GM21825 (cell line): ENCODE results near the gene NKD2.
"Not testable (repeated sequence)": the region's sequence is repeated elsewhere in the genome, so short reads cannot be mapped to it uniquely, and the experiment has no call there.

Source experiments
- ATAC-seq: cut with Tn5 transposase; IDR thresholded peaks from one replicate; pipeline ENCODE4 v1.9.1; 2021; ENCODE audit warnings: mild to moderate bottlenecking, moderate library complexity; ENCODE audit not compliant: unreplicated experiment

NKD2 gene

GRCh38 chr5:1012313-1012841, 3.8 kb downstream of the NKD2 start:
- no peak for ATAC-seq

GRCh38 chr5:1012900-1013237, 4.3 kb downstream of the NKD2 start:
- ATAC-seq = no peak

GRCh38 chr5:1013238-1013947, 4.8 kb downstream of the NKD2 start:
- no peak for ATAC-seq

- ATAC-seq = no peak
Observed at GRCh38 chr5:1013948-1014301, 5.3 kb downstream of the NKD2 start.

- no peak for ATAC-seq
Observed at GRCh38 chr5:1014346-1014745, 5.7 kb downstream of the NKD2 start.

DNA sequence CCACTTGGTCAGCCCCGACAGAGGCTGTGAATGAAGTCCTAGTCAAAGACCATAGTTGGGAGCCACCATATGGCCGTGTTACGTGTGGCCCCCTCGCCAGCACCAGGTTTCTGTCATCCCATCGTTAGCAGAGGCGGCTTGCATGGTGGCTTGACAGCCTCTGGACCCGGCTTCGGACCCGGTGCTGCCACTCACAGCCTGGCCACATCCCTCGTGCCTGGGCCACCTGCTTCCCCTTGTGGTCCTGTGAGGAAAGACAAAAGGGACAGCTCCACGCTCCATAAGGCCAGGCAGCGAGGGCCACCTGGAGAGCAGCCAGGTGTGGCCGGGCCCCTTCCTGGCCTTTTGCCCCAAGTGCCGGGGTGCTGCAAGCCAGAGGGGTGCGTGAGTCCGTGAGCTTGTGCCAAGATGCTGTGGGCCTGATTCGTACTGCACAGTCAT, 6.2 kb downstream of the NKD2 start:
- ATAC-seq = no peak

DNA sequence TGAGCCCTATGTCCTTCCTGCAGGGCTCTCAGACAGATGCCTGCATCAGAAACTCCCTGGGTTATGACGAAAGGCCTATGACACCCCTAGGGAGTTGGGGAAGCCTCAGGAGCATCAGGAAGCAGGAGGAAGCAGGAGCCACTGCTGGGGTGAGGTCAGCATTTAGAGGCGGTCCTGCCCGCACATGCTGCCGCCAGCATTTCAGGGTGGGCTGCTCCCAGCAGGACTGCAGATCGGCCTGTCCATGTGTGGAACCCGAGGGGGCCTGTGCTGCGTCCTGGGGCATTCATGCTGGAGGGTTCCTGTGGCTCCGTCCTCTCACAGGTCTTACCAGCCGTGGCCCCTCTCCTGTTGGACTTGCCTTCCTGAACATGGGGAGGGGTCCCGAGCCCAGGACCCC, 6.9 kb downstream of the NKD2 start:
- no peak for ATAC-seq

DNA sequence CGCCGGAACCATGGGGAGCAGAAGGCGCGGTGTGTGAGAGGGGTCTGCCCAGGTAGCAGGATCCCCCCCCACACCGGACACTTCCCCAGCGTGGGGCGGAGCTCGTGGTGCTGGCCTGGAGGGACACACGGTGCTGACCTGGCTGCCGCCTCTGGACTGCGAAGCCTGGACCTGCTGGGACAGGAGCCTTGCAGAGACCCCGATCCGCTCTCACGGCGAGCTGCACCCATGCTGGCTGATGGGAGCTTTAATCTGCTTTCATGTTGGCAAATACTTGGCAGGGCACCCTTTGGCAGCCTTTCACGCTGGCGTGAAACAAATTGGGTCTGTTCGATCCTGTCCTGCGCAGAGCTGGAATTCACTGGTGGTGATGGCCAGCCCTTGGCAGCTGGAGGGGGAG, 7.4 kb downstream of the NKD2 start:
- ATAC-seq = no peak

DNA sequence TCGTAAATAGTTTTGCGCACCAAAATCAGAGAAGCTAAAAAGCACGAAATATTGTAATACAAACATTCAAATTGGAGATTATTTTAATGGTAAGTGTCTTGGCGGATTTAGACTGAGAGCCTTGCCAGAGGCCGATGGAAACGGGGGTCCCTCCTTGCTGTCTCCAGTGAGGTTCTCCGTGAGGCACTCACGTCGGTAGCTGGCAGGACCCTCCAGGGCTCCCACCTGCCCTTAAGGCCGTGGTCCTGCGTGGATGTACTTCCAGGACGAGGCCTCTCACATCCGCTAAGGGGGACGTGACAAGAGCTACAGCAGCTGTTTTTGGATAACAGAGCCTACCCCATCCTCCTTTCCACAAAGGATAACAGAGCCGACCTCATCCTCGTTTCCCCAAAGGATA, 7.9 kb downstream of the NKD2 start:
- ATAC-seq = no peak

DNA sequence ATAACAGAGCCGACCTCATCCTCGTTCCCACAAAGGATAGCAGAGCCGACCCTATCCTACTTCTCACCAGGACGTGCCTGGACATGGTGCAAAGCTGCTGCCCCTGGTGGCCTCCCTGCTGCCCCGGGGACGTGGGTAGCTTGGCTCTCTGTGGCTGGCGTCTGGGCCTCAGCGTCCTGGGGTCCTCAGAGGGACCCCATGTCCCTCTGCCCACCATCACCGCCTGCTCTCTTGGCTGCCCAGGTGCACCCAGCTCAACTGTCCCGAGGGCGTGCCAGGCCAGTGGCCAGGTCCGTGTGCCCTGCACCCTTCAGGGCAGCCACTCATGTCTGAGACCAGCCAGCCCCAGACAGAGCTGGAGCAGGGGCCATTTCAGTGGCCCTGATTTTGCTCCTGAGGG, 8.5 kb downstream of the NKD2 start:
- ATAC-seq = no peak

DNA sequence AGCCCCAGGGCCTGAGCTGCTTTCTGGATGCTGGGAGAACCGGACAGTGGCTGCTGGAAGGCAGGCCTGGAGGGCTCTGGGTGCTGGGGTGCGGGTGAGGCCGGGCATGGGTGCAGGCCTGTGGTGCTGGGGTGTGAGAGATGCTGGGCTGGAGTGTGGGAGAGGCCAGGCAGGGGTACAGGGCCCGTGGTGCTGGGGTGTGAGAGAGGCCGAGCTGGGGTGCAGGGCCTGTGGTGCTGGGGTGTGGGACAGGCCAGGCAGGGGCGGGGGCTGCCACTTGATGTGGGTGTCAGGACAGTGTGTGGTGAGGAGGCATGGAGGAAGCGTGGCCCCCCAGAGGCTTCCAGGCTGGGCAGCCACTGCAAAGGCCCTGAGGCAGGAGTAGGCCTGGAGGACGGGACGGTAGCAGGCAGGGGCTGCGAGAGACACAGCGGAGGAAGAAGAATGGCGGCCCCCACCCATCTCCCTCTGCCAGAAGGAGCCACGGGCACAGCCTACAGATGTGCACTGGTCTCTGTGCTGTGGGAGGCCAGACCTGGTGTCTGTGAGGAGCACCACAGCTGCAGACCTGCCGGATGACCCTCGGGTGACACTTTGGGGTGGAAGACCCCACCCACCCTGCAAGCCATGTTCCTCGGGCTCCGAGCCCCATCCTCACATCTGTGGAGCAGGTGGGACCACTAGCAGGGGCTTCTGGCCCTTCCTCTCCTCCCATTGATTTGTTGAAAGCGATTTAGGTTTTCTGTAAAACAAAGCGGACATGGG, 9.3 kb downstream of the NKD2 start:
- ATAC-seq = no peak

- ATAC-seq = no peak
Observed at GRCh38 chr5:1018596-1018995, 10.0 kb downstream of the NKD2 start.

- ATAC-seq = no peak
Observed at GRCh38 chr5:1019001-1019905, 10.7 kb downstream of the NKD2 start.

GRCh38 chr5:1020452-1020961, 11.9 kb downstream of the NKD2 start:
- no peak for ATAC-seq

DNA sequence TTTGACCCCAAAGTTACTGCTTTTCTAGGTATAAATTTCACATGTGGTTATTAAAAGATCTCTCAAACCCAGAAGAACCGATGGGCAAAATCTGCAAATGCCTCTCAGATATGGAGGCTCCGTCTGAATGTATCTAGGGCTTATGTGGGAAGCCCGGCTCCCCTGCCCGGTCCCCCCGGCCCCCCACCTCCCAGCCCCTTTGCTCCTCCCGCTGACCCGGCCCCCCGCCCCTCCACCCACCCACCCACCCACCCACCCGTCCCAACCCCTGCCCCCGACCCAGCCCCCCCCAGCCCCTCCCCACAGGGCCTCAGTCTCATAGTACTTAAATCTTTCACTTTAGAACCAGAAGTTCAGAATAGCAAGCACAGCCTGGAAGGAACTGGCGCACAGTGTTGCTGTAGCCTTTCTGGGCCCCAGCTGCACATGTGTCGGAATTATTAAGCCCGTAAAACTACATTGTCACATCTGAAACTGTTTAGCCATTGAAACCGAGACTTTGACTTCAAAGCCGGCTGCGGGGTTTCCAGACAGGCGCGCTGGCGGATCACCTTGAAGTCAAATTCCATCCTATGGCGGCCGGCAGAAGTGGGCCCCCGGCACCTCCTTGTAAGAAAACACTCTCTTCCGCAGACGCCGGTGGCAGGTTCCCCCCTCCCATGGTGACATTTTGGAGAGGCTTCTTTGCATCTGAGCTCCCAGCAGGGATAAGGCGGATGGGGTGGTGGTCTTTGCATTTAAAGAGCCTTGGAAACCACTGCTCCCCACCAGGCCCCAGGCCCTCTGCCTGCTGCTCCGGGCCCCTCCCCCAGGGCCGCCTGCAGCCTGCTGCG, 12.8 kb downstream of the NKD2 start:
- no peak for ATAC-seq

DNA sequence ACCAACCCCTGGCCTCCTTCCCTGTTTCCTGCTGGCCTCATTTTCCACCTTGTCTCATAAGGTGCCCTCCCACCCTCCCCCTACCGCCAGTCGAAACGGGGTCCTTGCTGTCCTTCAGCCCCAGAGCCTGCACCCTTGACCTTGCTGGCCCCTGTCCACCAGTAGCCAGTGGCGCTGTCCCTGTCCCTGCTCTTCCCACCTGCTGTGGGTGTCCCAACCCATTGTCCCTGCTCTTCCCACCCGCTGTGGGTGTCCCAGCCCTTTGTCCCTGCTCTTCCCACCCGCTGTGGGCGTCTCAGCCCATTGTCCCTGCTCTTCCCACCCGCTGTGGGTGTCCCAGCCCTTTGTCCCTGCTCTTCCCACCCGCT, 13.4 kb downstream of the NKD2 start:
- ATAC-seq = not testable (repeated sequence)

DNA sequence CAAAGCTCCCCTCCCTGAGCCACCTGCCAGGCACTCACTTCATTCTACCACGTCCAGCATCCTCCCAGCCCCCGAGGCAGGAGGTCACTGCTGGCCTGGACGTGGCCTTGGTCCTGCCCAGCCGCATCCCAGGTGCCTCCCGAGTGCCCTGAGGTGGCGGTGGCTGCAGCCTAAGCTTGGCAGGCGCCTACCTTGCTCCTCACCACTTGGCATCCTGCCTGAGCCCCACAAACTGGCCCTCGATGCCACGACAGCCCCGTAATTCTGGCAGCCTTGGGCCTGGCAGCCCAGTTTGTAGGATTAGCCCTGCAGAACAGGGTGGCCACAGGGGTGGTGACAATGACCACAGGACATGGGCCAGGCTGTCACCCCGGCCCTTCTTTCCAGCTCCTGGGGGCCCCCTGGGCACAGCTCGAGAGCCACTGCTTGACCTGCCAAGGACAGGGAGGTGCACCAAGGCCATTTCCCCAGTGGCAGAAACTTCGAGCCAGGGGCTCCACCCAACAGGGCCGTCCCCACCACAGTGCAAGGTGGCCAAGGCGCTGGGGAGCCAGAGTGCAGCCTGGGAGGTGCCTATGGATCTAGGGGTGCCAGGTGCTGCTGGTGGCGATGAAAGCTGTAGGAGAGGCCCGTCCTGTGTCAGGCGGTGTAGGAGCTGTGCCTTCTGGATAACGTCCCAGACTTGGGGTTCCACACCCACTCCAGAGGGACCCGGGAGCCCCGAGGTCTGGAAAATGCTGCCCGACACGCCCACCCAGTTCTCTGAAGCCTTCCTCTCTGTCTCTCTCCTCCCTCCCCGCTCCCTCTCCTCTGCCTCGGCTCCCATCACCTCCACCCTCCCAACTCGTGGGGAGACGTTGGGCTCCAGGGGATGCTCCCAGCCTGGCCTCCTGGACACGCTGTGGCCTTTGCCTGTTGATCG, 18.4 kb downstream of the NKD2 start:
- no peak for ATAC-seq

DNA sequence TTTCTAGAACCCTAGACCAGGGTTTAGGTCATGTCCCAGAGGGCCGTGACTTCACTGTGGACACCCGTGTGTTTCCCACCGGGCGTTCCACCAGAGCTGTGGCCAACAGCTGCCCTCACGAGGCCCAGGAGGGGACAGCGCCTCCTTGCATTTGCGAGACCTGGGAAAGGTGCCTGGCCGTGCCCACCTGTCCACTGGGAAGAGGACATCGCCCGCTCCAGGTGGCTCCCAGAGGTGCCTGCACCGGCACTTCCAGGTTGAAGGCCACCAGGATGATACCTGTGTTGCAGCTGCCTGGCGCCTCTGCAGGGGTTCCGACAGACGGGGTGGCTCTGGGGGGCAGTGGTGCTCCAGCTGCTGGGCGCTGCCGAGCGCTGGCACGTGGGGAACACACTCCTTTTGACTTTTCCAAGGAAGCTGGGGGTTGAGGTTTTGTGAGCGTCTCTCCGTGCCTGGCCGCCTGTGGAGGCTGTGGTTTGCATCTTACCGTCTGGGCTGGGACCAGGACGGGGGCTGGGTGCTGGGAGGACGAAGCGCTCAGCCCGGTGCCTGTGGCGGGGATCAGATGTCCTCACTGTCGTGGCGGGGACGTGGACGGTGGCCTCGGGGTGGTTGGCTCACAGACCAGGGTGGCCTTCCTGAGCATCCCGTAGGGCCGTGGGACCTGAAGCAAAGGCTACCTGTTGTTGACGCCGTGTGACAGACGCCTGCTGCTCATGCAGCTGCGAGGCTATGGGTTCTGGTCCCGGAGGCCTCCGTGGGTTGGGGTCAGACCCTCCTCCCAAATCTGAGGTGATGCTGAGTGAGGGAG, 19.2 kb downstream of the NKD2 start:
- ATAC-seq = no peak
